NB4 (cell line): ENCODE data around the gene PRORP.

Experiments used
- MYC ChIP-seq: IDR thresholded peaks from 2 replicates; pipeline ENCODE4 v1.6.1; 2011; ENCODE audit warnings: low read depth, low read length
- TF ChIP-seq, protein P1 (sequence below): IDR thresholded peaks from one replicate; pipeline ENCODE4 v1.5.1; 2012; ENCODE audit warnings: low read depth, low read length

DNA sequence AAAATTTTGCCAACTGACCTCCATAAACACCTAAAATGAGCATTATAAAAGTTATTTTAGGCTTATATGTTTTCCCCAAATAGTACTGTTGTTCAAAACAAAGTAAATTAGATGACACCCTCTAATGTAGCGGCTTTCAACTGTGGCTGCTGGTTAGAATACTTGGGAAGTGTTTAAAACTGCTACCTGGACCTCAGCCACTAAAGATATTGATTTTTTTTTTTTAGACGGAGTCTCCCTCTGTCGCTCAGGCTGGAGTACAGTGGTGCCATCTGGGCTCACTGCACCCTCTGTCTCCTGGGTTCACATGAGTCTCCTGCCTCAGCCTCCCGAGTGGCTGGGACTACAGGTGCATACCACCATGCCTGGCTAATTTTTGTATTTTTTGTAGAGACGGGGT lies 16.2 kb downstream of the PRORP start:
- TF ChIP-seq, protein P1, sequence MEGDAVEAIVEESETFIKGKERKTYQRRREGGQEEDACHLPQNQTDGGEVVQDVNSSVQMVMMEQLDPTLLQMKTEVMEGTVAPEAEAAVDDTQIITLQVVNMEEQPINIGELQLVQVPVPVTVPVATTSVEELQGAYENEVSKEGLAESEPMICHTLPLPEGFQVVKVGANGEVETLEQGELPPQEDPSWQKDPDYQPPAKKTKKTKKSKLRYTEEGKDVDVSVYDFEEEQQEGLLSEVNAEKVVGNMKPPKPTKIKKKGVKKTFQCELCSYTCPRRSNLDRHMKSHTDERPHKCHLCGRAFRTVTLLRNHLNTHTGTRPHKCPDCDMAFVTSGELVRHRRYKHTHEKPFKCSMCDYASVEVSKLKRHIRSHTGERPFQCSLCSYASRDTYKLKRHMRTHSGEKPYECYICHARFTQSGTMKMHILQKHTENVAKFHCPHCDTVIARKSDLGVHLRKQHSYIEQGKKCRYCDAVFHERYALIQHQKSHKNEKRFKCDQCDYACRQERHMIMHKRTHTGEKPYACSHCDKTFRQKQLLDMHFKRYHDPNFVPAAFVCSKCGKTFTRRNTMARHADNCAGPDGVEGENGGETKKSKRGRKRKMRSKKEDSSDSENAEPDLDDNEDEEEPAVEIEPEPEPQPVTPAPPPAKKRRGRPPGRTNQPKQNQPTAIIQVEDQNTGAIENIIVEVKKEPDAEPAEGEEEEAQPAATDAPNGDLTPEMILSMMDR = no peak
- TF ChIP-seq MYC = no peak
